ENCODE measurements around the gene DST. TPM values are rescaled to one million over a fixed set of nuclear protein-coding genes. Genes with fewer than 3 reads are reported as not detected.

DST gene
- total RNA-seq, 1 donor from 2014 or later, result 183 TPM

GRCh38 chr6:56613247-56613851 is 29.3 kb downstream of the DST start:
- peaks cover 0 to 2% (median 2%) of the 10 kb centered on the region in 3 donors for H3K4me1 ChIP-seq (ENCODE audit: control insufficient read depth in 3 of 3, insufficient read depth in 3 of 3, low read length in 3 of 3)
- peaks cover 22 to 47% (median 42%) of the 10 kb centered on the region in 3 donors for H3K36me3 ChIP-seq (ENCODE audit: control insufficient read depth in 3 of 3, insufficient read depth in 3 of 3, low read length in 3 of 3)
- H3K27me3 ChIP-seq (ENCODE audit: control insufficient read depth in 3 of 3, insufficient read depth in 3 of 3, low read length in 3 of 3), result no peaks in the 10 kb centered on the region
- no peak overlapping the region for H3K9ac ChIP-seq (ENCODE audit: low read depth in 1 of 3, low read length in 3 of 3)
- no peaks in the 10 kb centered on the region for H3K9me3 ChIP-seq (ENCODE audit: control insufficient read depth in 3 of 3, low read length in 3 of 3)
- no peak overlapping the region for H3K4me3 ChIP-seq (ENCODE audit: low read length in 3 of 3)
- H3K27ac ChIP-seq (ENCODE audit: low read depth, low read length), result no peak overlapping the region

DNA sequence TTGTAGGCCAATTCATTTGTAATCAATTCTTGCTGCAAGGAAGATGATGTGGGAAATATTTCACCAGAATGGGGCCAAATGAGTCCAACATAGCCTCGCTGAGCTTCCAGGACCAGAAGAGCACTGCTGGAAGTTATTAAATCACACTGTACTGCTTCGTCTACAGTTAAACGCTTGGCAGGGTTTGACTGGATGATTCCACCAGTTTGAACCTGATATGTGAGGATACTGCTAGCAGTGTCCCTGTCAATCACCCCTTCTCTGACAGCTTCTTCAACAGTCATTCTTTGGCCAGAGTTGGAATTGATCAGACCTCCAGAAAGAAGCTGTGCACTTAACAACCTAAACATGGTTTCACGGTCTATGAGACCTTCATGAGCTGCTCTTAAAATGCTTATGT is 34.4 kb downstream of the DST start:
- Histone ChIP-seq H3K36me3 (ENCODE audit: control insufficient read depth in 3 of 3, insufficient read depth in 3 of 3, low read length in 3 of 3) (peaks cover 8 to 53% (median 30%) of the 10 kb centered on the region in 3 donors), H3K4me3 (ENCODE audit: low read length in 3 of 3) (no peak overlapping the region), H3K9me3 (ENCODE audit: control insufficient read depth in 3 of 3, low read length in 3 of 3) (no peaks in the 10 kb centered on the region), H3K27ac (ENCODE audit: low read depth, low read length) (no peak overlapping the region), H3K27me3 (ENCODE audit: control insufficient read depth in 3 of 3, insufficient read depth in 3 of 3, low read length in 3 of 3) (no peaks in the 10 kb centered on the region), H3K9ac (ENCODE audit: low read depth in 1 of 3, low read length in 3 of 3) (no peak overlapping the region), H3K4me1 (ENCODE audit: control insufficient read depth in 3 of 3, insufficient read depth in 3 of 3, low read length in 3 of 3) (peaks cover 0 to 4% (median 2%) of the 10 kb centered on the region in 3 donors)

- Histone ChIP-seq H3K4me1 (ENCODE audit: control insufficient read depth in 3 of 3, insufficient read depth in 3 of 3, low read length in 3 of 3) (peaks cover 0 to 4% (median 2%) of the 10 kb centered on the region in 3 donors), H3K27me3 (ENCODE audit: control insufficient read depth in 3 of 3, insufficient read depth in 3 of 3, low read length in 3 of 3) (no peaks in the 10 kb centered on the region), H3K9me3 (ENCODE audit: control insufficient read depth in 3 of 3, low read length in 3 of 3) (no peaks in the 10 kb centered on the region), H3K36me3 (ENCODE audit: control insufficient read depth in 3 of 3, insufficient read depth in 3 of 3, low read length in 3 of 3) (peaks cover 11 to 62% (median 40%) of the 10 kb centered on the region in 3 donors), H3K27ac (ENCODE audit: low read depth, low read length) (no peak overlapping the region), H3K9ac (ENCODE audit: low read depth in 1 of 3, low read length in 3 of 3) (no peak overlapping the region), H3K4me3 (ENCODE audit: low read length in 3 of 3) (no peak overlapping the region)
These were observed 35.5 kb downstream of the DST start for GRCh38 chr6:56607111-56607752.

DNA sequence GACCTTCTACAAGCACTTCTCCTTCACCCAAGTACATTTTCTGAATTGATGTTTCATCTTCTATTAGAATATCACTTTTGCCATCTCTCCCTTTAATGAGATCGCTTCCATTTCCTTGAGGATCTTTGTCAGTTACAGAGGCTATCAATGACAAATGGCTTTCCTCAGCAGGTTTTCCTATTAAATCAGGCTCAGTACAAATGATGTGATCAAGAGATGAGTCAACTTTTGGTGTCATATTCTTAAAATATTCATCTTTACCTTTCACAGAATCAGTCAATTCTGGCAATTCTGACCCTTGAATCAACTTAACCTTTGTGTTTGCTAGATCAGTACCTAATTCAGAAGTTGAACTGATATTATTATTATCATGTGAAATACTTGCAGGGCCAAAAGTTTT is 37.3 kb downstream of the DST start:
- H3K9me3 ChIP-seq (ENCODE audit: control insufficient read depth in 3 of 3, low read length in 3 of 3), result no peaks in the 10 kb centered on the region
- H3K9ac ChIP-seq (ENCODE audit: low read depth in 1 of 3, low read length in 3 of 3), result no peak overlapping the region
- H3K4me3 ChIP-seq (ENCODE audit: low read length in 3 of 3), result no peak overlapping the region
- H3K27ac ChIP-seq (ENCODE audit: low read depth, low read length), result no peak overlapping the region
- H3K36me3 ChIP-seq (ENCODE audit: control insufficient read depth in 3 of 3, insufficient read depth in 3 of 3, low read length in 3 of 3), result peaks cover 19 to 71% (median 51%) of the 10 kb centered on the region in 3 donors
- no peaks in the 10 kb centered on the region for H3K27me3 ChIP-seq (ENCODE audit: control insufficient read depth in 3 of 3, insufficient read depth in 3 of 3, low read length in 3 of 3)
- H3K4me1 ChIP-seq (ENCODE audit: control insufficient read depth in 3 of 3, insufficient read depth in 3 of 3, low read length in 3 of 3), result peaks cover 0 to 4% (median 2%) of the 10 kb centered on the region in 3 donors

DNA sequence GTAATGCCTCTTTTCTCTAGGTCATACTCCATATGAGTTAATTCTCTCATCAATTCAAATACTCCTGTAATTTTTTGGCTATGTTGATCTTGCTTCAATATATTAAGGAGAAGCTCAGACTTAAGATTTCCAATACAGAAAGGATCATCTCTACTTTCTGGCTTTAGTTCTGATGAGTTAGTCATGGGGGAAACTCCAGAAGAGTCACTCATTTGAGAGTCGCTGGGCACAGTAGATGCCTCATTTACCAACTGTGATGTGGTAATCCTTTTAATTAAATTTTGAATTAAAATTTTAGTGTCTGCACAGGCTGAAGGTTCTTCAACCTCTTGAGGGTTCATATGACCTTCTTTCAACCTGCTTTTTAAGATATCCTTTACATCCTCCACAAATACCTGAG is 38.5 kb downstream of the DST start:
- Histone ChIP-seq H3K9me3 (ENCODE audit: control insufficient read depth in 3 of 3, low read length in 3 of 3) (no peaks in the 10 kb centered on the region), H3K9ac (ENCODE audit: low read depth in 1 of 3, low read length in 3 of 3) (no peak overlapping the region), H3K36me3 (ENCODE audit: control insufficient read depth in 3 of 3, insufficient read depth in 3 of 3, low read length in 3 of 3) (peaks cover 26 to 73% (median 56%) of the 10 kb centered on the region in 3 donors), H3K4me3 (ENCODE audit: low read length in 3 of 3) (no peak overlapping the region), H3K27ac (ENCODE audit: low read depth, low read length) (no peak overlapping the region), H3K4me1 (ENCODE audit: control insufficient read depth in 3 of 3, insufficient read depth in 3 of 3, low read length in 3 of 3) (peaks cover 0 to 4% (median 2%) of the 10 kb centered on the region in 3 donors), H3K27me3 (ENCODE audit: control insufficient read depth in 3 of 3, insufficient read depth in 3 of 3, low read length in 3 of 3) (no peaks in the 10 kb centered on the region)

DNA sequence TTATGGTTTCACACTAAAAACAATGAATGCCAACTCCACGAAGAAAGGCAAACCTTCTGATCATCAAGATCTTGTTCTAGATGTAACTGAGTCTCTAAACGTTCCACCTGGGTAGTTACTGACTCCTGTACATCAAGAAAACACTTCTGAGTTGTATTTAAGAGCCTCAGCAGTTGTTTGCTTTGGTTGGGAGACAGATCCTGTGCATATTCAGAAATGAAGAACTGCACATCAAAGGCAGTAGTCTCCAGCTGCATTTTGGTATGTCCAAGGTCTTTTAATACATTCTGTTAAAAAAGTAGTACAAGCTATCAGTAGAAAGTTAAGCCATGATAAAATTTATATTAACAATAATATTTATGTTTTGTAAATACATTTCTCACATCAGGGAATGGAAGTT is 41.3 kb downstream of the DST start:
- H3K9ac ChIP-seq (ENCODE audit: low read depth in 1 of 3, low read length in 3 of 3), result no peak overlapping the region
- H3K36me3 ChIP-seq (ENCODE audit: control insufficient read depth in 3 of 3, insufficient read depth in 3 of 3, low read length in 3 of 3), result peaks cover 26 to 66% (median 57%) of the 10 kb centered on the region in 3 donors
- H3K27me3 ChIP-seq (ENCODE audit: control insufficient read depth in 3 of 3, insufficient read depth in 3 of 3, low read length in 3 of 3), result no peaks in the 10 kb centered on the region
- no peaks in the 10 kb centered on the region for H3K4me1 ChIP-seq (ENCODE audit: control insufficient read depth in 3 of 3, insufficient read depth in 3 of 3, low read length in 3 of 3)
- no peaks in the 10 kb centered on the region for H3K9me3 ChIP-seq (ENCODE audit: control insufficient read depth in 3 of 3, low read length in 3 of 3)
- H3K4me3 ChIP-seq (ENCODE audit: low read length in 3 of 3), result no peak overlapping the region
- H3K27ac ChIP-seq (ENCODE audit: low read depth, low read length), result no peak overlapping the region

- Histone ChIP-seq H3K4me3 (ENCODE audit: low read length in 3 of 3) (no peak overlapping the region), H3K36me3 (ENCODE audit: control insufficient read depth in 3 of 3, insufficient read depth in 3 of 3, low read length in 3 of 3) (peaks cover 47 to 54% (median 52%) of the 10 kb centered on the region in 3 donors), H3K4me1 (ENCODE audit: control insufficient read depth in 3 of 3, insufficient read depth in 3 of 3, low read length in 3 of 3) (no peaks in the 10 kb centered on the region), H3K9ac (ENCODE audit: low read depth in 1 of 3, low read length in 3 of 3) (no peak overlapping the region), H3K27ac (ENCODE audit: low read depth, low read length) (no peak overlapping the region), H3K27me3 (ENCODE audit: control insufficient read depth in 3 of 3, insufficient read depth in 3 of 3, low read length in 3 of 3) (no peaks in the 10 kb centered on the region), H3K9me3 (ENCODE audit: control insufficient read depth in 3 of 3, low read length in 3 of 3) (no peaks in the 10 kb centered on the region)
These were observed 47.1 kb downstream of the DST start for GRCh38 chr6:56595490-56596122.

DNA sequence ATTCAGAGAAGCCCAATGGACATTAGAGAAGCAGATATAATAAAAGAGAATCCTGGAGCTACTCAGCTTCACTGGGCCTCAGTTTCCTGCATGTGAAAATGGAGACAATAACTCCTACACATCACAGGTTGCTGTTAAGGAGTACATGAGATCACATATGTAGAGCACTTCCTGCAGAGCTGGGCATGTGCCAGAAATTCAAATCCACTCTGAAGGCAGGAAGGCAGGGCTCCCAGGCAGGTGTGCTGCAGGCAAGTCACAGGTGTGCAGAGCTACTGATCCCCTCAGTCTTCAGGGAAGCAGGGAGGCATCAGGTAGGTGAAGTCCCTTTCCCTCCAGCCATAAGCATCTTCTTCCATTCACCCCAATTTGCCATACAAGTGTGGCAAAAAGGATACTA is 48.0 kb downstream of the DST start:
- no peaks in the 10 kb centered on the region for H3K9me3 ChIP-seq (ENCODE audit: control insufficient read depth in 3 of 3, low read length in 3 of 3)
- peaks cover 41 to 49% (median 45%) of the 10 kb centered on the region in 3 donors for H3K36me3 ChIP-seq (ENCODE audit: control insufficient read depth in 3 of 3, insufficient read depth in 3 of 3, low read length in 3 of 3)
- H3K4me3 ChIP-seq (ENCODE audit: low read length in 3 of 3), result no peak overlapping the region
- H3K27ac ChIP-seq (ENCODE audit: low read depth, low read length), result no peak overlapping the region
- no peaks in the 10 kb centered on the region for H3K4me1 ChIP-seq (ENCODE audit: control insufficient read depth in 3 of 3, insufficient read depth in 3 of 3, low read length in 3 of 3)
- H3K9ac ChIP-seq (ENCODE audit: low read depth in 1 of 3, low read length in 3 of 3), result no peak overlapping the region
- H3K27me3 ChIP-seq (ENCODE audit: control insufficient read depth in 3 of 3, insufficient read depth in 3 of 3, low read length in 3 of 3), result no peaks in the 10 kb centered on the region

GRCh38 chr6:56593801-56594318 is 48.8 kb downstream of the DST start:
- H3K27ac ChIP-seq (ENCODE audit: low read depth, low read length), result no peak overlapping the region
- no peak overlapping the region for H3K9ac ChIP-seq (ENCODE audit: low read depth in 1 of 3, low read length in 3 of 3)
- H3K4me3 ChIP-seq (ENCODE audit: low read length in 3 of 3), result no peak overlapping the region
- peaks cover 38 to 51% (median 40%) of the 10 kb centered on the region in 3 donors for H3K36me3 ChIP-seq (ENCODE audit: control insufficient read depth in 3 of 3, insufficient read depth in 3 of 3, low read length in 3 of 3)
- no peaks in the 10 kb centered on the region for H3K27me3 ChIP-seq (ENCODE audit: control insufficient read depth in 3 of 3, insufficient read depth in 3 of 3, low read length in 3 of 3)
- H3K9me3 ChIP-seq (ENCODE audit: control insufficient read depth in 3 of 3, low read length in 3 of 3), result no peaks in the 10 kb centered on the region
- no peaks in the 10 kb centered on the region for H3K4me1 ChIP-seq (ENCODE audit: control insufficient read depth in 3 of 3, insufficient read depth in 3 of 3, low read length in 3 of 3)

DNA sequence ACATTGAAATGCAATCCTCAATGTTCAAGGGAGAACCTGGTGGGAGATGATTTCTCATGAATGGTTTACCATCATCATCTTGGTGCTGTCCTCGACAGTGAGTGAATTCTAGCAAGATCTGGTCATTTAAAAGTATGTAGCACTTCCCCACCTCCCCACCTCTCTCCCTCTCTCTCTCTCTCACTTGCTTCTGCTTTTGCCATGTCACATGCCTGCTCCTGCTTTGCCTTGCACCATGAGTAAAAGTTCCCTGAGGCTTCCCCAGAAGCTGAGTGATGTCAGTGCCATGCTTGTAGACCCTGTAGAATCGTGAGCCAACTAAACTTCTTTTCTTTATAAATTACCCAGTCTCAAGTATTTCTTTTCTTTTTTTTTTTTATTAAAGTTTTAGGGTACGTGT is 60.5 kb downstream of the DST start:
- H3K9me3 ChIP-seq (ENCODE audit: control insufficient read depth in 3 of 3, low read length in 3 of 3), result no peaks in the 10 kb centered on the region
- H3K27ac ChIP-seq (ENCODE audit: low read depth, low read length), result no peak overlapping the region
- H3K36me3 ChIP-seq (ENCODE audit: control insufficient read depth in 3 of 3, insufficient read depth in 3 of 3, low read length in 3 of 3), result peaks cover 3 to 10% (median 9%) of the 10 kb centered on the region in 3 donors
- no peaks in the 10 kb centered on the region for H3K27me3 ChIP-seq (ENCODE audit: control insufficient read depth in 3 of 3, insufficient read depth in 3 of 3, low read length in 3 of 3)
- H3K4me3 ChIP-seq (ENCODE audit: low read length in 3 of 3), result no peak overlapping the region
- no peaks in the 10 kb centered on the region for H3K4me1 ChIP-seq (ENCODE audit: control insufficient read depth in 3 of 3, insufficient read depth in 3 of 3, low read length in 3 of 3)
- no peak overlapping the region for H3K9ac ChIP-seq (ENCODE audit: low read depth in 1 of 3, low read length in 3 of 3)

Measured in skeletal muscle tissue (tissue), 4 donors.